ENCODE measurements around the gene SEPTIN5. TPM values are rescaled to one million over a fixed set of nuclear protein-coding genes. Genes with fewer than 3 reads are reported as not detected.

Gene SEPTIN5
- total and polyA plus RNA-seq, 9 of the 15 experiments (the other 6 are each of a cell fraction or from before 2014, with no cell fraction given) = 0.03 to 195 (median 119) TPM

DNA sequence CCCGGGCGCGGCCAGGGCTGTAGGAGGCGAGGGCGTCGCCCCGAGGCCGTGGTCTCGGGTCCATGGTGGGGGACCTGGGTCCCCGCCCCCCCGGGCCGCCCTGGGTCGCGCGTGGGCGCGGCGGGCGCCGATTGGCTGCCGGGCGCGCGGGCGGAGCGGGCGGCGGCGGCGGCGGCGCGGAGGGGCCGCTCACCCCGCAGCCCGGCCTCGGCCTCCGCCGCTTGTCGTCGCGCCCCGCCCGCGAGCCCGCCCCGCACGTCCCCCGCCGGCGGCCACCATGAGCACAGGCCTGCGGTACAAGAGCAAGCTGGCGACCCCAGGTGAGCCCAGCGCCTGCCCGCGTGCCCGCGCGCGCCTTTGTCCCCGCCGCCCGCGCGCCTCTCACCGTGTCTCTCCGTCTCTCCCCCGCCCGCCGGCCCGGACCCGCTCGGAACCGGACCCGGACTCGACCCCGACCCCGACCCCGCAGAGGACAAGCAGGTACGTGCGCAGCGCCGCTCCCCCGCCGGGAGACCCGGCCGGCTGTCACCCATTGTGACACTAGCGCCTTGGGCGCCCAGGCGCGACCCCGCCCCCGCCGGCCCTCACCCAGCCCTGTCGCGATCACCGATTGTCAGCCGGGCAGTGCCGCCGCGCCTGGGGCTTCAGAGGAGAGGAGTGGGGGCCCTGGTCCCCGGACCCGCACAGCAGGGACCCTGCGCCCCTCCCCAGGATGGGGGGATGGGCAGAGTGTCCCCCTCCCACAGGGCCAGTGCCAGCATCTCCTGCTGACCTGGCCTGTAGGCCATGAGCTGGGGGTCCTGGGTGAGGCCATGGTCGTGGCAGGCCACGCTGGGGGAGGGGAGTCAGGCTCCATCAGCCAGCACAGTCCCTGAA is at the start of gene SEPTIN5 (continued):
- TF ChIP-seq ZNF586 (CRISPR knock-in tag; conservative IDR thresholded peaks at IDR 0.05) (no peak), DIDO1 (tag; IDR thresholded peaks at IDR 0.05; ENCODE audit: low read depth) (no peak), ZNF24 (IDR thresholded peaks at IDR 0.05) (no peak), ZKSCAN1 (IDR thresholded peaks at IDR 0.05; ENCODE audit: low read depth, low read length) (peak; percentile 7; the same call in 1 of the 2 replicates), ZEB2 (IDR thresholded peaks at IDR 0.05) (no peak), E2F3 (CRISPR knock-in tag; IDR thresholded peaks at IDR 0.05) (no peak), MTA2 (IDR thresholded peaks at IDR 0.05; ENCODE audit: low read depth) (no peak), SIN3A (IDR thresholded peaks at IDR 0.05; ENCODE audit: borderline replicate concordance in 2 of 2, control insufficient read depth in 1 of 2, low read depth in 2 of 2, low read length in 2 of 2) (peak in 1 of 2 experiments; percentile 61; a peak in 1 of 4 replicates), SAFB2 (IDR thresholded peaks at IDR 0.05; ENCODE audit: borderline replicate concordance, low read depth, low read length, severe bottlenecking) (no peak), CCNT2 (IDR thresholded peaks at IDR 0.05; ENCODE audit: borderline replicate concordance, extremely low read depth, insufficient read length, low read depth, low read length) (no peak), MBD2 (IDR thresholded peaks at IDR 0.05; ENCODE audit: borderline replicate concordance, low read depth) (no peak), TFAM (CRISPR knock-in tag; conservative IDR thresholded peaks at IDR 0.05) (no peak), CBX3 (IDR thresholded peaks at IDR 0.05; ENCODE audit: borderline replicate concordance in 1 of 2, low read length in 2 of 2) (peak in 1 of 2 experiments; percentile 9; a peak in 1 of 3 replicates), NEUROD1 (IDR thresholded peaks at IDR 0.05; ENCODE audit: borderline replicate concordance, low read depth, low read length, partially characterized antibody) (no peak), POLR2H (tag; IDR thresholded peaks at IDR 0.05; ENCODE audit: low read depth) (no peak), ZBTB8A (IDR thresholded peaks at IDR 0.05; ENCODE audit: partially characterized antibody) (no peak)
- TF ChIP-seq, protein P1, sequence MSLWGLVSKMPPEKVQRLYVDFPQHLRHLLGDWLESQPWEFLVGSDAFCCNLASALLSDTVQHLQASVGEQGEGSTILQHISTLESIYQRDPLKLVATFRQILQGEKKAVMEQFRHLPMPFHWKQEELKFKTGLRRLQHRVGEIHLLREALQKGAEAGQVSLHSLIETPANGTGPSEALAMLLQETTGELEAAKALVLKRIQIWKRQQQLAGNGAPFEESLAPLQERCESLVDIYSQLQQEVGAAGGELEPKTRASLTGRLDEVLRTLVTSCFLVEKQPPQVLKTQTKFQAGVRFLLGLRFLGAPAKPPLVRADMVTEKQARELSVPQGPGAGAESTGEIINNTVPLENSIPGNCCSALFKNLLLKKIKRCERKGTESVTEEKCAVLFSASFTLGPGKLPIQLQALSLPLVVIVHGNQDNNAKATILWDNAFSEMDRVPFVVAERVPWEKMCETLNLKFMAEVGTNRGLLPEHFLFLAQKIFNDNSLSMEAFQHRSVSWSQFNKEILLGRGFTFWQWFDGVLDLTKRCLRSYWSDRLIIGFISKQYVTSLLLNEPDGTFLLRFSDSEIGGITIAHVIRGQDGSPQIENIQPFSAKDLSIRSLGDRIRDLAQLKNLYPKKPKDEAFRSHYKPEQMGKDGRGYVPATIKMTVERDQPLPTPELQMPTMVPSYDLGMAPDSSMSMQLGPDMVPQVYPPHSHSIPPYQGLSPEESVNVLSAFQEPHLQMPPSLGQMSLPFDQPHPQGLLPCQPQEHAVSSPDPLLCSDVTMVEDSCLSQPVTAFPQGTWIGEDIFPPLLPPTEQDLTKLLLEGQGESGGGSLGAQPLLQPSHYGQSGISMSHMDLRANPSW (CRISPR knock-in tag; IDR thresholded peaks at IDR 0.05) = 0 out of 2 replicates have a peak, but pooled peaks have one; percentile 41
- TF ChIP-seq, protein P2, sequence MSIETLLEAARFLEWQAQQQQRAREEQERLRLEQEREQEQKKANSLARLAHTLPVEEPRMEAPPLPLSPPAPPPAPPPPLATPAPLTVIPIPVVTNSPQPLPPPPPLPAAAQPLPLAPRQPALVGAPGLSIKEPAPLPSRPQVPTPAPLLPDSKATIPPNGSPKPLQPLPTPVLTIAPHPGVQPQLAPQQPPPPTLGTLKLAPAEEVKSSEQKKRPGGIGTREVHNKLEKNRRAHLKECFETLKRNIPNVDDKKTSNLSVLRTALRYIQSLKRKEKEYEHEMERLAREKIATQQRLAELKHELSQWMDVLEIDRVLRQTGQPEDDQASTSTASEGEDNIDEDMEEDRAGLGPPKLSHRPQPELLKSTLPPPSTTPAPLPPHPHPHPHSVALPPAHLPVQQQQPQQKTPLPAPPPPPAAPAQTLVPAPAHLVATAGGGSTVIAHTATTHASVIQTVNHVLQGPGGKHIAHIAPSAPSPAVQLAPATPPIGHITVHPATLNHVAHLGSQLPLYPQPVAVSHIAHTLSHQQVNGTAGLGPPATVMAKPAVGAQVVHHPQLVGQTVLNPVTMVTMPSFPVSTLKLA (conservative IDR thresholded peaks at IDR 0.05) = no peak
- TF ChIP-seq, protein P3, sequence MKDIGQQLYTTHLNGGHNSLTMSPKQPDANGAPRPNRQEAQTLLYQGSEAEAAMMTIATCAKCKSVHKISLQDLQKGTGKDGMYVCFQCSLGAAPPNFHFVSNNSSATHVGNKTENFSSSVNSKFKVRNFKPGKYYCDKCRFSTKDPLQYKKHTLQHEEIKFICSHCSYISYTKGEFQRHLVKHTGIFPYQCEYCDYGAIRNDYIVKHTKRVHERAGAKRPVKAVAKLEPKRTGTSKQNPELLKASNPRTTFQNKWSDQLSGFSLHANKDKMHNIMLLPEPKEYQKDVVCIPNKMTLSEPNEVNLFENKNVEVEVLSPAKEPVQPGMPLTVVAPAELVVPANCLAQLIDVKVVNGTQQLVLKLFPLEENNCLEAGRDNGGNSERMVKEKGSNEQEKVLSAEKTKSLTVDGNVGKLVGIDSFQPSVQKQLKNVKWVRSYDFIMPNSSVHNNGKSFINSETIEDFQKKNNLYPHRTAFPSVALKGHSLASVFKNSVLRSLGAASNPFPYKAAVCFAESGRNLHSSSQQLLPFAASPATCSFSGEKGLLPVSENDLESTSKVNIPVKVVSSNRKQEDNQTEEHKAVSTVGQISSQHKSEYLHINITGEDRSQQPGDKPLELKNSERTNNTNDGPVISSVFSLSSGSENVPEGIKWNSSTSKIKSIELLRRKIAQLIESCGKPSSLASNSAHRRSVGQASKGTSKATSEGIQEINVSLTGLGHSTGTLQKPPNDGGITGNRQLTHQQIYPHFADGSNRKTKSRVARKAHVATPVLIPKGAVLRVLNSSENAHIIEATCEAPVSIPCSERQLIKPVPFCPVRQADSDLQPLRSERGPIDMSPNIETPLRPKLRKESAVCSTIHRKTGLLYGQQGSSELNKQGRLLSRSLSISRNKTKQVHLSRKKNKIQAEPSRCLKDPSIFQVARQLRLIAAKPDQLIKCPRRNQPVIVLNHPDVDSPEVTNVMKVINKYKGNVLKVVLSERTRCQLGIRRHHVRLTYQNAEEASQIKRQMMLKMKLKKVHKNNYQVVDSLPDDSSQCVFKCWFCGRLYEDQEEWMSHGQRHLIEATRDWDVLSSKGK (CRISPR knock-in tag; IDR thresholded peaks at IDR 0.05) = no peak
